Uterus (tissue), 2 donors: ENCODE measurements around the gene PLXNB3.

Source experiments
- POLR2A ChIP-seq, 2 donors: fragments of 450-650 bp; IDR thresholded peaks; one replicate each; pipeline ENCODE4 v1.6.1; 2016; ENCODE audit warnings: antibody characterized with exemption in 2 of 2, mild to moderate bottlenecking in 1 of 2, moderate library complexity in 1 of 2
- TF ChIP-seq, protein P1 (sequence below), 4 experiments: fragments of 200-600 bp in 2 of 4; fragments of 450-650 bp in 2 of 4; sonication (generic) in 2 of 4; IDR thresholded peaks; one replicate each; pipeline ENCODE4 v1.5.1; 2016 to 2019; ENCODE audit warnings: antibody characterized with exemption in 4 of 4, mild to moderate bottlenecking in 2 of 4, moderate library complexity in 1 of 4

DNA sequence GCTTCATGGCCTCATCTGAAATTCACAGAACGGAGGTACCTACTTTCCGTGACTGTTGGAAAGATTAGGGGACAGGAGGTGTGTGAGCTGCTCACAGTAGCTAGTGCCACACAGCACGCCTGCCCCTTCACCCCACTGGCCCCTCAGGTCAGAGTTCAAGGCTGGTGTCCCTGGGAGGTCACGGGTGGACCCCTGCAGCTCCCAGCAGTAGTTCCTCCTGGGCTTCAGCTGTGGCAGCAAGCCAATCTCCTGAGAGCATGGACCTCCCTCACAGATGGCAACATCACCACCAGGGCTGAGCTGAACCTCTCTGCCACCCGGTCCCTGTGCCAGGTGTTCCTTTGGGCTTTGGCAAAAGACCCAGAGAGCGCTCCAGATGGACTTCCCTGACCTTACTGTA is 28.3 kb downstream of the PLXNB3 start:
- no peak for TF ChIP-seq POLR2A (IDR thresholded peaks at IDR 0.05)
- TF ChIP-seq, protein P1, sequence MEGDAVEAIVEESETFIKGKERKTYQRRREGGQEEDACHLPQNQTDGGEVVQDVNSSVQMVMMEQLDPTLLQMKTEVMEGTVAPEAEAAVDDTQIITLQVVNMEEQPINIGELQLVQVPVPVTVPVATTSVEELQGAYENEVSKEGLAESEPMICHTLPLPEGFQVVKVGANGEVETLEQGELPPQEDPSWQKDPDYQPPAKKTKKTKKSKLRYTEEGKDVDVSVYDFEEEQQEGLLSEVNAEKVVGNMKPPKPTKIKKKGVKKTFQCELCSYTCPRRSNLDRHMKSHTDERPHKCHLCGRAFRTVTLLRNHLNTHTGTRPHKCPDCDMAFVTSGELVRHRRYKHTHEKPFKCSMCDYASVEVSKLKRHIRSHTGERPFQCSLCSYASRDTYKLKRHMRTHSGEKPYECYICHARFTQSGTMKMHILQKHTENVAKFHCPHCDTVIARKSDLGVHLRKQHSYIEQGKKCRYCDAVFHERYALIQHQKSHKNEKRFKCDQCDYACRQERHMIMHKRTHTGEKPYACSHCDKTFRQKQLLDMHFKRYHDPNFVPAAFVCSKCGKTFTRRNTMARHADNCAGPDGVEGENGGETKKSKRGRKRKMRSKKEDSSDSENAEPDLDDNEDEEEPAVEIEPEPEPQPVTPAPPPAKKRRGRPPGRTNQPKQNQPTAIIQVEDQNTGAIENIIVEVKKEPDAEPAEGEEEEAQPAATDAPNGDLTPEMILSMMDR (IDR thresholded peaks at IDR 0.05), result no peak
